ENCODE results near the gene GPBAR1.
"Not testable (repeated sequence)": the region's sequence is repeated elsewhere in the genome, so short reads cannot be mapped to it uniquely, and the experiment has no call there.

Gene GPBAR1

DNA sequence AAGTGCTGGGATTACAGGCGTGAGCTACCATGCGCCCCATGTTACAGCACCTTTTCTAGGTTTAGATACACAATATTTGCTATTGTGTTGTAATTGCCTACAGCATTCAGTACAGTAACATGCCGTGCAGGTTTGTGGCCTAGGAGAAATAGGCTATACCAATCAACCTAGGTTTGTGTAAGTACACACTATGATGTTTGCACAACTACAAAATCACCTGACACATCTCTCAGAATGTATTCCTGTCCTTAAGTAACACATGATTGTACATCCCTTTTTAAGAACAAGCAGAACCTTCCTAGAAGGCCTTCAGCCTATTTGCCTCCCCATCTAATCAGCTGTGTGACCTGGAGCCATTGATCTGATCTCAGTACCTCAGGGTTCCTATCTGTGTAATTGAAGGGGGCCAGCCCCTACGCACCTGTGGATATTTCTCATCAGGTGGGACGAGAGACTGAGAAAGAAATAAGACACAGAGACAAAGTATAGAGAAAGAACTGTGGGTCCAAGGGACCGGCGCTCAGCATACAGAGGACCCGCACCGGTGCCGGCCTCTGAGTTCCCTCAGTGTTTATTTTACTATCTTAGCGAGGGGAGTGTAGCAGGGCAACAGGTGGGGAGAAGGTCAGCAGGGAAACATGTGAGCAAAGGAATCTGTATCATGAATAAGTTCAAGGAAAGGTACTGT lies 50.2 kb downstream of the GPBAR1 start:
- no peak for DNase-seq (ENCODE audit: low read depth)

- DNase-seq (ENCODE audit: low read depth) = not testable (repeated sequence)
Measured at GRCh38 chr2:218311541-218312266, 50.9 kb downstream of the GPBAR1 start.

GRCh38 chr2:218312267-218312756 lies 51.5 kb downstream of the GPBAR1 start:
- no peak for DNase-seq (ENCODE audit: low read depth)

- no peak for DNase-seq (ENCODE audit: low read depth)
Measured at GRCh38 chr2:218313356-218313755, 52.5 kb downstream of the GPBAR1 start.
